AG04450 (cell line): ENCODE data around the gene KRTAP10-4. TPM values are rescaled to one million over a fixed set of nuclear protein-coding genes. Genes with fewer than 3 reads are reported as not detected.
"Not testable (repeated sequence)": the region's sequence is repeated elsewhere in the genome, so short reads cannot be mapped to it uniquely, and the experiment has no call there.

Experiments
- CTCF ChIA-PET: fragments of 300-600, 350-600 bp; formaldehyde crosslinking; extraction: SDS; loops from one replicate; lab custom pipeline; 2022; ENCODE audit warnings: antibody characterized with exemption, inconsistent platforms; lab: Charles Lee
- POLR2A ChIA-PET: fragments of 350-600 bp; formaldehyde crosslinking; extraction: SDS; loops from one replicate; lab custom pipeline; 2021; ENCODE audit warnings: antibody characterized with exemption, inconsistent platforms; lab: Yijun Ruan, JAX
- DNase-seq: peaks from one replicate; pipeline ENCODE4 v3.0.0-alpha.2; 2011; ENCODE audit warnings: low read depth, low spot score
- H3K27ac ChIP-seq: one replicate; pipeline ENCODE4 v1.5.1; 2012; ENCODE audit warnings: low read depth, low read length, control low read depth
- H3K27me3 ChIP-seq: one replicate; pipeline ENCODE4 v1.6.0; 2012; ENCODE audit warnings: low read length; ENCODE audit not compliant: control insufficient read depth, insufficient read depth
- H3K4me3 ChIP-seq: 2 replicates; pipeline ENCODE4 v1.5.1; 2011; ENCODE audit warnings: mild to moderate bottlenecking, low read depth, low read length, control low read depth
- H3K9me3 ChIP-seq: 2 replicates; pipeline ENCODE4 v1.5.1; 2012; ENCODE audit warnings: low read length; ENCODE audit not compliant: control insufficient read depth, insufficient read depth
- CTCF ChIP-seq: IDR thresholded peaks from 2 replicates; pipeline ENCODE4 v1.5.1; 2011; ENCODE audit warnings: low read depth, low read length, control low read depth, inconsistent platforms
- polyA plus RNA-seq: library from polyadenylated mRNA; depleted of rRNA; stranded (reverse); fragments of >200 nt; gene quantifications from 2 replicates; pipeline ENCODE4 v1.2.3, GENCODE V29; 2011

The KRTAP10-4 gene
- polyA plus RNA-seq, 1 experiment = not detected

GRCh38 chr21:44589094-44589493 is 15.6 kb downstream of the KRTAP10-4 start:
- CTCF ChIA-PET = no interaction called here
- Histone ChIP-seq H3K27me3 (peaks cover 8% of the 10 kb centered on the region), H3K4me3 (no peak overlapping the region), H3K27ac (no peak overlapping the region), H3K9me3 (no peaks in the 10 kb centered on the region; the same call in 1 of the 2 replicates)
- DNase-seq = no peak
- no peak for TF ChIP-seq CTCF
- POLR2A ChIA-PET = no interaction called here

GRCh38 chr21:44589586-44590305 is 16.2 kb downstream of the KRTAP10-4 start:
- Histone ChIP-seq H3K9me3 (no peaks in the 10 kb centered on the region; the same call in 1 of the 2 replicates), H3K27ac (no peak overlapping the region), H3K4me3 (no peak overlapping the region), H3K27me3 (peaks cover 10% of the 10 kb centered on the region)
- ChIA-PET POLR2A (no interaction called here), CTCF (no interaction called here)
- DNase-seq = no peak
- TF ChIP-seq CTCF = no peak

- peaks cover 10% of the 10 kb centered on the region for H3K27me3 ChIP-seq
- H3K4me3 ChIP-seq = no peak overlapping the region
- CTCF ChIA-PET = no interaction called here
- no peak overlapping the region for H3K27ac ChIP-seq
- H3K9me3 ChIP-seq = no peaks in the 10 kb centered on the region; the same call in 1 of the 2 replicates
- POLR2A ChIA-PET = no interaction called here
- no peak for TF ChIP-seq CTCF
- no peak for DNase-seq
Measured at GRCh38 chr21:44590311-44590721, 16.8 kb downstream of the KRTAP10-4 start.

- H3K27ac ChIP-seq, H3K4me3 ChIP-seq, CTCF ChIA-PET, POLR2A ChIA-PET, DNase-seq, H3K9me3 ChIP-seq: not testable (repeated sequence)
- peaks cover 11% of the 10 kb centered on the region for H3K27me3 ChIP-seq
Measured at GRCh38 chr21:44590897-44591800, 17.6 kb downstream of the KRTAP10-4 start.

- DNase-seq, H3K9me3 ChIP-seq, POLR2A ChIA-PET, H3K27ac ChIP-seq, H3K4me3 ChIP-seq, CTCF ChIA-PET: not testable (repeated sequence)
- H3K27me3 ChIP-seq = peaks cover 14% of the 10 kb centered on the region
Measured at GRCh38 chr21:44591801-44592130, 18.2 kb downstream of the KRTAP10-4 start.
